NCI-H345 treated with DMSO at 0.1 percent for 48 hours (cell line): Measurements from ENCODE around the gene PBX3.

Experiments
- DNase-seq: peaks from one replicate; lab custom pipeline; 2025; ENCODE audit not compliant: unreplicated experiment; lab: John Stamatoyannopoulos, UW

The PBX3 gene

GRCh38 chr9:126016579-126017290 lies 269.6 kb downstream of the PBX3 start:
- DNase-seq = no peak
